Left colon (tissue), 2 donors: Measurements from ENCODE around the gene MBOAT2. TPM values are rescaled to one million over a fixed set of nuclear protein-coding genes. Genes with fewer than 3 reads are reported as not detected.
A peak's percentile ranks its signal among the peaks of the same experiment; 100 is the strongest.

ENCODE experiments used
- ATAC-seq: fragments of 200-7000 bp; cut with Tn5 transposase; one replicate; pipeline ENCODE4 v1.9.1; 2020; ENCODE audit warnings: mild to moderate bottlenecking, moderate library complexity
- DNase-seq, 2 donors: peaks; one replicate each; pipeline ENCODE4 v3.0.0-alpha.2; 2020
- intact Hi-C, 2 donors: fragments of 100-400 bp; cut with DNase I in 1 of 2; cut with micrococcal nuclease in 1 of 2; formaldehyde crosslinking; loops; one replicate each; pipeline versions ENCODE4 v1.11.2 to v1.14.0; 2022; cut with DNase I, micrococcal nuclease
- total RNA-seq, 2 donors: library from RNA; stranded (reverse); fragmentation: NEBNext Ultra II Directional; extraction: Animal tissue kit (Norgen Biotek cat#: 25700); gene quantifications; one replicate each; pipeline ENCODE4 v1.2.1, GENCODE V29; 2021
- donor health status: DM: no; HTN: no; CAD: no.
- donor health status: DM: yes; HTN: yes; CAD: no.

The MBOAT2 gene
- total RNA-seq, 2 donors from 2014 or later: 67.0 to 73.8 TPM

DNA sequence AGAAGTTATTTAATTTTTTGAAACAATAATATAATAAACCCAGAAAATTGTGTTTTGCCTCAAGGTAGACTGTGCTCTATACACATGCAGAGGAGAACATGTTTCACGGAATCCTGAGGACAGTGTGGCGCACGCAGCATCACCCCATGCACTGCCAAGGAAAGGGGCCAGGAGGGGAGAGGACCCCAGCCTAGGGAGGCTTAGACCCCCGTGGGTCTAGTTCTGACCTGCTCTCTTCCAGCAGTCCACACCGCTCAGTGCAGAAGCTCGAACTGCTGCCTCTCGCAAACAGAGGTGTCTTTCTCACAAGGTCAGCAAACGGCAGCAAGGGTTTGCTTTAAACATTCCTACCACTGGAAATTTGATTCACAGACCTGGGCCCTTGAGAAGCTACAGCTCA lies 114.5 kb downstream of the MBOAT2 start:
- intact Hi-C loops: no loop called here
- ATAC-seq (no peak), DNase-seq (no peak)

- intact Hi-C loops: no loop called here
- DNase-seq: no peak
- no peak for ATAC-seq
Measured at GRCh38 chr2:8886876-8887275, 116.6 kb downstream of the MBOAT2 start.

GRCh38 chr2:8886202-8886518 lies 117.3 kb downstream of the MBOAT2 start:
- ATAC-seq (peak; percentile 66), DNase-seq (no peak)
- intact Hi-C loops: no loop called here

DNA sequence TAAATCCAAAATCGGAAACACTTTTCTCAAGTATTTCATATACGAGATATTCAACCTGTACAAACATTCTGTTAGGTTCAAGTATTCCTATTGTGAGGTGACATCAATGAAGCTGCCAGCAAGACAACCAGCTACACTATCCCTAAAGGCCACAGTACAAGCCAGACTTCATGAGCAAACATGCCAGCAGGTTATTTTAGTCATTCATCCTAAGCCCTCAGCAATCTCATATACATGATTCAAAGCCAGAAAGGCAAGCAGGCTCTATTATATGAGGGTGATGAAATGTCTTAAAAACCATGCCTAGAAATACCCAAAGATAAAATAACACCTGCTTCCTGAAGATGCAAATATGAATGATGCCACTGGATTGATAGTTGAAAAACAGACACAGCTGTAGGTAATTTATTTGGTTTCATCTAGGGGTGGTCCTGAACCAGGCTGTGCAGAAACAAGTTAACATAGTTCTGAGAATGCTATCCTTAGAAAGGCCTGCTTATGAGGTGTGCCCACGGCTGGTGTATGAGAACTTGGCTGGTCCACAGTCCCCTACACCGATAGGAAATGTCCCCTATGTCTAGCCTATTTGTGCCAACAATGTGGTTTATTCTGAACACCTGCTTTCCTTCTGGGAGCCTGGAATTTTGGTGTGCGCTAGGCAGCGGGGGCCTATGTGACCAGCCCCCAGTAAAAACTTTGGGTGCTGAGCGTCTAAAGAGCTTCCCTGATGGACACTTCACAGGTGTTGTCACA lies 117.9 kb downstream of the MBOAT2 start:
- intact Hi-C loops: no loop called here
- ATAC-seq (peak; percentile 15), DNase-seq (no peak)

GRCh38 chr2:8884812-8885211 lies 118.7 kb downstream of the MBOAT2 start:
- intact Hi-C loops: no loop called here

GRCh38 chr2:8882094-8882493 lies 121.4 kb downstream of the MBOAT2 start:
- intact Hi-C loops: no loop called here
- ATAC-seq (peak; percentile 67), DNase-seq (peak; percentile 34 to 38)

More at GRCh38 chr2:8884812-8885211, 118.7 kb downstream of the MBOAT2 start:
- ATAC-seq (no peak), DNase-seq (no peak)

- intact Hi-C loops: no loop called here
- ATAC-seq: no peak
- DNase-seq: no peak
Measured at GRCh38 chr2:8877894-8878293, 125.6 kb downstream of the MBOAT2 start.

GRCh38 chr2:8877332-8877731 lies 126.2 kb downstream of the MBOAT2 start:
- DNase-seq (no peak), ATAC-seq (peak; percentile 40)
- intact Hi-C loops: no loop called here

DNA sequence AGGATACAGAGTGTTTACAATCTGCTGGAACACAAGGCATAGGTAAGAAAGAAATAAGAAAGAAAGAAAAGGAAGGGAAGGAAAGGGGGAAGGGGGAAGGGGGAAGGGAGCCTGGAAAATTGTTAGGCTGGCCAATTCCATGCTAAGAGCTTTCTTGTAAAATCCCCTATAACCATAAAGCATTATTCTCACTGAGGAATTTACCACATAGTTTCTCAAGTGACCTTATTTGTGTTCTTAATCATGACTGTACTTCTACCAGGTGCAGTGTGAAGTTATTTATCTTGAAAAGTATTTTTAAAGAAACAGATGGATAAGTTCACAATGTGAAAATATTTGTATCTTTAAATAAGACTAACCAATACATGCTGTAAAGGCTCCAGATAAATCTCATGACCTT lies 126.9 kb downstream of the MBOAT2 start:
- ATAC-seq (no peak), DNase-seq (no peak)
- intact Hi-C loops: no loop called here

- peak; percentile 78 for ATAC-seq
- DNase-seq: no peak
- intact Hi-C loops: loop anchor here in 1 of 2 donors (5.0 kb wide), 1 partner anchor 264 kb away; no protein-coding TSS in a partner anchor
Measured at GRCh38 chr2:8872821-8873432, 130.6 kb downstream of the MBOAT2 start.

GRCh38 chr2:8870441-8870840 lies 133.0 kb downstream of the MBOAT2 start:
- intact Hi-C loops: loop anchor here in 1 of 2 donors (5.0 kb wide), 1 partner anchor 267 kb away; no protein-coding TSS in a partner anchor
- no peak for ATAC-seq
- no peak for DNase-seq

GRCh38 chr2:8867363-8867762 lies 136.1 kb downstream of the MBOAT2 start:
- intact Hi-C loops: no loop called here
- DNase-seq: no peak
- ATAC-seq: no peak

DNA sequence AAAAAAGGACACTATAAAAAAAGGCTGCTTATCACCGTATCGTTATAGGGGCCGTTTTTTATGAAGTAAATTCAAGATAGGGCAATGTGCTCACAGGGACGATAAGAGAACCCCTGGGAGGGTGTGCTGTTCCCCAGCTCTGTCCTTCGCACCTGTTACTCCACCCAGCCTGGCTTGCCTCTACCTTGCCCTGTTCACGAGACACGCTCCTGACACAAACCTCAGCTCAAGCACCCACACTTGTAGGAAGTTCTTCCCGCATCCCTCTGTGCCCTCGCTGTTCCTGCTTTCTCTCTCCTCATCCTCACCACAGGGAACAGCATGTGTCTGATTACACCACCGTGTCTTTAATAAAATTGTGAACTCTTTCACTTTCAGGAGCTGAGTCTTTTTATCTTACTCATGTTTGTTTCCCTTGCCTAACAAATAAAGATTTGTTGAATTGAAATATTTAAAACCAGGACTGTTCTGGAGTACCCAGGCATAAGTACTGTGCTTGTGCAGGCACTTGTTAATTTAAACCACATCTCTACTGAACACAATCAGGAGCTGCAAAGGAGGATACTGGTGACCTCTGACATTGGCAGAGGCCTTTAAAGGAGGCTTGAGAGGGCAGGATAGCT lies 140.0 kb downstream of the MBOAT2 start:
- intact Hi-C loops: no loop called here

GRCh38 chr2:8862230-8862629 lies 141.3 kb downstream of the MBOAT2 start:
- ATAC-seq (no peak), DNase-seq (no peak)
- intact Hi-C loops: no loop called here

More for the DNA sequence above, 140.0 kb downstream of the MBOAT2 start:
- ATAC-seq (no peak), DNase-seq (no peak)

- intact Hi-C loops: no loop called here
- DNase-seq: no peak
- ATAC-seq: no peak
Measured at GRCh38 chr2:8861797-8862196, 141.7 kb downstream of the MBOAT2 start.

DNA sequence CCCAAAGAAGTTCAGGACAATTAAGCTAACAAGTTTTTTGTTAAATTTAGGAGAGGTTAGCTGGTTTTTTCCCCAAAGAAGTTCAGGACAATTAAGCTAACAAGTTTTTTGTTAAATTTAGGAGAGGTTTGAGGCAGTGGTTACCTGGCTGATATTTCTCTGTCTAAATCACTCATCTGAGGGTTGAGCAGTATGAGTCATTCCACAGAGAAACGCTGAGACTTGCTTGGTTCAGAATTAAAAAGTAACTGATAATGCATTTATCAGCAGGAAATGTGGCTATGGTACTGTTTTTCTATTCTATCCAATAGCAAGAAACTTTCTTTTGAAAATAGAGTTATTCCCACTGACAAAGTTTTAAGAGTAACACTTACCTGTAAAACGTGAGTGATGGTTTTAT lies 143.2 kb downstream of the MBOAT2 start:
- ATAC-seq: no peak
- intact Hi-C loops: no loop called here
- no peak for DNase-seq

DNA sequence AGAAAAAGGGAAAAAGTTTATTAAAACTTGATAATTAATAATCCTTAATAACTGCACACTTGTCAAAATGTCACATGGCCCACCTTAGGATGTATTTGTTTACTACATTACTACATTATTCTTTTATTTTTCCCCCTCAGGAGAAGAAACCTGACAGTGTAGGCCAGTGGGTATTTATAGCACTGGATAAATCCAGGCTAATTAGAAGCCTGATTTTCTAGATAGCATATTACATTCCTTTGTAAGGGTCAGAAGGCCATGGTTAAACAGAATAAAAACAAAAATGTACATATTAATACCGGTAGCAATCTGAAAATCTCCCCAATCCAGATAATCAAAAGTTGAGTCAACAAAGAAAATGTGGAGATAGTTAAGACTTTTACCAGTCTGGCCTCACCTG lies 144.6 kb downstream of the MBOAT2 start:
- intact Hi-C loops: no loop called here
- DNase-seq (no peak), ATAC-seq (no peak)

DNA sequence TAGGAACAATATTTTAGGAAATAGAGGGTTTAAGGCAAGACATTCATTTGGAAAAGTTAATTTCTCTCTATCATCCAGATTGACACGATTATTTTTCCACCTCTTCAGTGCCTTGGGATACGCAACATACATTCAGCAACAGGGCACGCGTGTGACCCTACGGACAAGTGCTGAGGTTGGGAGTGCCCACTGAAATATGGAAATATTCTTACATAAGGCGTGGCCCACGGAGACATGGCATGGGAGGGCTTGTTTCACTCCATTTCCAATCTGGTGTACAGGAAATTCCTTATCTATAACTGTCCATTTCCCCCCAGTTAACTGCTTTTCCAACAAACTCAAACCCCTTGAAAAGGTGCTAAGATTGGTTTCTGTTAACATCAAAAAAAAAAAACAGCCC lies 145.2 kb downstream of the MBOAT2 start:
- ATAC-seq (no peak), DNase-seq (no peak)
- intact Hi-C loops: no loop called here

DNA sequence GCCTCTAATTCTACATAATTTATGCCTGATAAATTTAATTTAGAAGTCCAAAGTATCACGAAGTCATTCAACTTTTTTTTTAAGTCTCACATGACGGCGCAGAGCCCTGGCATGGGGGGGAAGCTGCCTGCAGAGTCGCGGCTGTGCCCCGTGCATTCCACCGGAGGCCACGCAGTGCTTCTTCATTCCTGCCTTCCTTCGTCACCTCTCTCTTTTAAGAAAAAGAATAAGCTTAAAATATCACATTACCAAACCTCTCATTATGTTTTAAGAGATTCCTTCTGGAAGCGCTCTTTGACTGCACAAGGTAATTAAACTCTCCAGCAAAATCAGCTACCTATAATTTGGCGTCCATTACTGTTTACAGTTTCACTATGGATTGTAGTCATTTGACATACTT lies 145.8 kb downstream of the MBOAT2 start:
- ATAC-seq (no peak), DNase-seq (no peak)
- intact Hi-C loops: no loop called here

- DNase-seq (no peak), ATAC-seq (no peak)
- intact Hi-C loops: no loop called here
Measured at GRCh38 chr2:8856176-8856575, 147.3 kb downstream of the MBOAT2 start.
